Heart left ventricle (tissue), 13 donors: ENCODE results near the gene POU1F1.

Experiments used
- POLR2A ChIP-seq, 2 donors: fragments of 450-650 bp; IDR thresholded peaks; one replicate each; pipeline ENCODE4 v1.6.1; 2017; ENCODE audit warnings: antibody characterized with exemption in 2 of 2, mild to moderate bottlenecking in 2 of 2, moderate library complexity in 2 of 2
- TF ChIP-seq, protein P1 (sequence below), 12 donors: fragments of 200-600 bp; sonication (generic) in 4 of 12; IDR thresholded peaks; one replicate each; pipeline versions ENCODE4 v1.5.0 to v1.8.0; 2018 to 2022; ENCODE audit warnings: antibody characterized with exemption in 12 of 12, mild to moderate bottlenecking in 5 of 12
- donor health status: ischemic (EF 13 %, LVEDD 7.1; RV severe dilation, severe dysfunction).
- donor health status: DM: no; HTN: yes; CAD: no.
- donor health status: DM: no; HTN: no; CAD: no.
- donor health status: ischemic (EF 25% LVEDD 6.9; RV normal size, moderate dysfunction).
- donor health status: ischemic (EF 25% LVEDD 5.7; RV mildly dilated, moderate dysfunction).
- donor health status: ischemic (EF 35%, LVEDD 5.7; RV mildly dilated, moderate dysfunction).
- donor health status: nonischemic (EF 11% LVEDD 7.7; RV severe dilation, severe dysfunction).
- donor health status: DM: yes; HTN: yes; CAD: no.
- donor health status: PGD.
- donor health status: ischemic (EF 29% LVEDD 5.4; RV normal size, mild dysfunction).
- donor health status: nonischemic (EF 23%, LVEDD 6.1; RV moderate dilation, normal function).

DNA sequence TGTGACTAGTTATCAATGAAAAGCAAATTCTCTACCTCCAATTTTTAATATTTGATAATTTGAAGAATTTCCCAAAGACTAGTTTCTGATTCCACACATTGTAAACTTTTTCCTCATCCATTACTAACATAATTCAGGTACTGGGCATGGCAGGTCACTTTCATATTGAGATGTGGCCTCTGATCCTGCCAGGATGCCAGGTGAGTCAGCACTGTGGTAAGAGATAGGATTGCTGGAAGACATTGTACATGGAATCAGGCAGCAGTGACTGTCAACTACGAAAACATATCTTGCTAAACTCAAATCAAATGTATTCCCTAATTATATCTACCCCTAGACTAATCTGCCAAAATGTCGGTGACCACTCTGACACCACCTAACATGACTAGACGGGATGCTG lies 33.2 kb upstream of the POU1F1 start:
- TF ChIP-seq, protein P1, sequence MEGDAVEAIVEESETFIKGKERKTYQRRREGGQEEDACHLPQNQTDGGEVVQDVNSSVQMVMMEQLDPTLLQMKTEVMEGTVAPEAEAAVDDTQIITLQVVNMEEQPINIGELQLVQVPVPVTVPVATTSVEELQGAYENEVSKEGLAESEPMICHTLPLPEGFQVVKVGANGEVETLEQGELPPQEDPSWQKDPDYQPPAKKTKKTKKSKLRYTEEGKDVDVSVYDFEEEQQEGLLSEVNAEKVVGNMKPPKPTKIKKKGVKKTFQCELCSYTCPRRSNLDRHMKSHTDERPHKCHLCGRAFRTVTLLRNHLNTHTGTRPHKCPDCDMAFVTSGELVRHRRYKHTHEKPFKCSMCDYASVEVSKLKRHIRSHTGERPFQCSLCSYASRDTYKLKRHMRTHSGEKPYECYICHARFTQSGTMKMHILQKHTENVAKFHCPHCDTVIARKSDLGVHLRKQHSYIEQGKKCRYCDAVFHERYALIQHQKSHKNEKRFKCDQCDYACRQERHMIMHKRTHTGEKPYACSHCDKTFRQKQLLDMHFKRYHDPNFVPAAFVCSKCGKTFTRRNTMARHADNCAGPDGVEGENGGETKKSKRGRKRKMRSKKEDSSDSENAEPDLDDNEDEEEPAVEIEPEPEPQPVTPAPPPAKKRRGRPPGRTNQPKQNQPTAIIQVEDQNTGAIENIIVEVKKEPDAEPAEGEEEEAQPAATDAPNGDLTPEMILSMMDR (IDR thresholded peaks at IDR 0.05), result no peak
- no peak for TF ChIP-seq POLR2A (IDR thresholded peaks at IDR 0.05)
